Stimulated activated naive CD8-positive, alpha-beta T cell treated with anti-CD3 and anti-CD28 coated beads, Interleukin-15, Interleukin-2, amounts not matched to agents 100 ng/mL and 50 ng/mL, for 24 hours (primary cell): ENCODE measurements around the gene MIS18BP1.
"Not testable (repeated sequence)": the region's sequence is repeated elsewhere in the genome, so short reads cannot be mapped to it uniquely, and the experiment has no call there.

Experiments used
- H3K27ac Mint-ChIP-seq: one replicate; pipeline ENCODE4 v1.8.0; 2021; ENCODE audit warnings: mild to moderate bottlenecking, mixed read lengths
- H3K27me3 Mint-ChIP-seq: one replicate; pipeline ENCODE4 v1.8.0; 2021; ENCODE audit warnings: mixed read lengths
- H3K36me3 Mint-ChIP-seq: one replicate; pipeline ENCODE4 v1.8.0; 2021; ENCODE audit warnings: low read depth, mixed read lengths
- H3K4me1 Mint-ChIP-seq: one replicate; pipeline ENCODE4 v1.8.0; 2021; ENCODE audit warnings: low read depth, mixed read lengths
- H3K4me3 Mint-ChIP-seq: one replicate; pipeline ENCODE4 v1.8.0; 2021; ENCODE audit warnings: mild to moderate bottlenecking, mixed read lengths
- H3K9me3 Mint-ChIP-seq: one replicate; pipeline ENCODE4 v1.8.0; 2021; ENCODE audit warnings: mixed read lengths

MIS18BP1 gene

GRCh38 chr14:45253070-45253753, at the start of gene MIS18BP1:
Gene MIS18BP1 (minus strand): TSS chr14:45253202. CDS start chr14:45247286, 5,916 bp downstream.
- H3K4me3 Mint-ChIP-seq = peak within 1 kb of the TSS; percentile 90
- H3K9me3 Mint-ChIP-seq = peaks cover 18% of the 10 kb centered on the region
- H3K4me1 Mint-ChIP-seq = peaks cover 38% of the 10 kb centered on the region
- H3K27me3 Mint-ChIP-seq = no peaks in the 10 kb centered on the region
- peaks cover 10% of the 10 kb centered on the region for H3K36me3 Mint-ChIP-seq
- peak within 1 kb of the TSS; percentile 96 for H3K27ac Mint-ChIP-seq

GRCh38 chr14:45298423-45299117, 45.6 kb upstream of the MIS18BP1 start:
- Mint-ChIP-seq H3K4me1 (peaks cover 3% of the 10 kb centered on the region), H3K36me3 (no peaks in the 10 kb centered on the region), H3K9me3 (no peaks in the 10 kb centered on the region), H3K27ac (no peak overlapping the region), H3K4me3 (no peak overlapping the region), H3K27me3 (no peaks in the 10 kb centered on the region)

- not testable (repeated sequence) for H3K4me1 Mint-ChIP-seq, H3K36me3 Mint-ChIP-seq, H3K27ac Mint-ChIP-seq, H3K4me3 Mint-ChIP-seq, H3K9me3 Mint-ChIP-seq, H3K27me3 Mint-ChIP-seq
Observed at GRCh38 chr14:45294796-45295195, 41.8 kb upstream of the MIS18BP1 start.

GRCh38 chr14:45290547-45290946, 37.5 kb upstream of the MIS18BP1 start:
- no peaks in the 10 kb centered on the region for H3K36me3 Mint-ChIP-seq
- H3K27me3 Mint-ChIP-seq = peaks cover 15% of the 10 kb centered on the region
- H3K4me3 Mint-ChIP-seq = no peak overlapping the region
- H3K27ac Mint-ChIP-seq = no peak overlapping the region
- H3K9me3 Mint-ChIP-seq = no peaks in the 10 kb centered on the region
- peaks cover 6% of the 10 kb centered on the region for H3K4me1 Mint-ChIP-seq

- Mint-ChIP-seq H3K27ac (no peak overlapping the region), H3K9me3 (no peaks in the 10 kb centered on the region), H3K4me3 (no peak overlapping the region), H3K27me3 (peaks cover 22% of the 10 kb centered on the region), H3K4me1 (peaks cover 6% of the 10 kb centered on the region), H3K36me3 (no peaks in the 10 kb centered on the region)
Observed at GRCh38 chr14:45287610-45288009, 34.6 kb upstream of the MIS18BP1 start.

GRCh38 chr14:45284802-45285201, 31.8 kb upstream of the MIS18BP1 start:
- H3K4me3 Mint-ChIP-seq = no peak overlapping the region
- no peaks in the 10 kb centered on the region for H3K4me1 Mint-ChIP-seq
- peaks cover 14% of the 10 kb centered on the region for H3K27me3 Mint-ChIP-seq
- peaks cover 12% of the 10 kb centered on the region for H3K9me3 Mint-ChIP-seq
- H3K36me3 Mint-ChIP-seq = no peaks in the 10 kb centered on the region
- H3K27ac Mint-ChIP-seq = no peak overlapping the region

GRCh38 chr14:45281731-45282400, 28.9 kb upstream of the MIS18BP1 start:
- H3K36me3 Mint-ChIP-seq, H3K4me1 Mint-ChIP-seq, H3K27me3 Mint-ChIP-seq, H3K4me3 Mint-ChIP-seq, H3K27ac Mint-ChIP-seq: not testable (repeated sequence)
- peaks cover 12% of the 10 kb centered on the region for H3K9me3 Mint-ChIP-seq

- Mint-ChIP-seq H3K9me3 (no peaks in the 10 kb centered on the region), H3K27me3 (no peaks in the 10 kb centered on the region), H3K27ac (no peak overlapping the region), H3K4me1 (no peaks in the 10 kb centered on the region), H3K36me3 (no peaks in the 10 kb centered on the region), H3K4me3 (no peak overlapping the region)
Observed at GRCh38 chr14:45271858-45272537, 19.0 kb upstream of the MIS18BP1 start.

- Mint-ChIP-seq H3K9me3 (no peaks in the 10 kb centered on the region), H3K4me3 (no peak overlapping the region)
Observed at GRCh38 chr14:45270031-45270430, 17.0 kb upstream of the MIS18BP1 start.

GRCh38 chr14:45267071-45267470, 14.1 kb upstream of the MIS18BP1 start:
- Mint-ChIP-seq H3K4me1 (no peaks in the 10 kb centered on the region), H3K4me3 (no peak overlapping the region), H3K9me3 (no peaks in the 10 kb centered on the region), H3K36me3 (no peaks in the 10 kb centered on the region), H3K27me3 (no peaks in the 10 kb centered on the region), H3K27ac (no peak overlapping the region)

More at GRCh38 chr14:45270031-45270430, 17.0 kb upstream of the MIS18BP1 start:
- no peaks in the 10 kb centered on the region for H3K27me3 Mint-ChIP-seq
- no peaks in the 10 kb centered on the region for H3K36me3 Mint-ChIP-seq
- H3K4me1 Mint-ChIP-seq = no peaks in the 10 kb centered on the region
- no peak overlapping the region for H3K27ac Mint-ChIP-seq

GRCh38 chr14:45262637-45263036, 9.6 kb upstream of the MIS18BP1 start:
- H3K9me3 Mint-ChIP-seq = peaks cover 32% of the 10 kb centered on the region
- no peaks in the 10 kb centered on the region for H3K4me1 Mint-ChIP-seq
- no peak overlapping the region for H3K27ac Mint-ChIP-seq
- peaks cover 7% of the 10 kb centered on the region for H3K36me3 Mint-ChIP-seq
- no peaks in the 10 kb centered on the region for H3K27me3 Mint-ChIP-seq
- no peak overlapping the region for H3K4me3 Mint-ChIP-seq

GRCh38 chr14:45261209-45261608, 8.2 kb upstream of the MIS18BP1 start:
- Mint-ChIP-seq H3K36me3 (peaks cover 10% of the 10 kb centered on the region), H3K4me3 (no peak overlapping the region)

GRCh38 chr14:45258805-45259204, 5.8 kb upstream of the MIS18BP1 start:
- H3K4me3 Mint-ChIP-seq = no peak overlapping the region
- peaks cover 44% of the 10 kb centered on the region for H3K9me3 Mint-ChIP-seq
- H3K27me3 Mint-ChIP-seq = no peaks in the 10 kb centered on the region
- peaks cover 13% of the 10 kb centered on the region for H3K4me1 Mint-ChIP-seq
- H3K27ac Mint-ChIP-seq = no peak overlapping the region
- peaks cover 10% of the 10 kb centered on the region for H3K36me3 Mint-ChIP-seq

More at GRCh38 chr14:45261209-45261608, 8.2 kb upstream of the MIS18BP1 start:
- Mint-ChIP-seq H3K27me3 (no peaks in the 10 kb centered on the region), H3K9me3 (peaks cover 41% of the 10 kb centered on the region), H3K27ac (no peak overlapping the region), H3K4me1 (no peaks in the 10 kb centered on the region)

GRCh38 chr14:45258073-45258472, 5.1 kb upstream of the MIS18BP1 start:
- Mint-ChIP-seq H3K27me3 (no peaks in the 10 kb centered on the region), H3K27ac (no peak overlapping the region), H3K36me3 (peaks cover 10% of the 10 kb centered on the region), H3K4me1 (peaks cover 16% of the 10 kb centered on the region), H3K4me3 (no peak overlapping the region), H3K9me3 (peaks cover 44% of the 10 kb centered on the region)

- Mint-ChIP-seq H3K36me3 (peaks cover 17% of the 10 kb centered on the region), H3K27ac (peak overlapping the region; percentile 96), H3K4me1 (peaks cover 37% of the 10 kb centered on the region), H3K27me3 (no peaks in the 10 kb centered on the region), H3K4me3 (peak overlapping the region; percentile 90), H3K9me3 (peaks cover 33% of the 10 kb centered on the region)
Observed at GRCh38 chr14:45254771-45255170, 1.8 kb upstream of the MIS18BP1 start.
